ENCODE data around the gene TBC1D8. TPM values are rescaled to one million over a fixed set of nuclear protein-coding genes. Genes with fewer than 3 reads are reported as not detected.
A peak's percentile ranks its signal among the peaks of the same experiment; 100 is the strongest.

Gene TBC1D8
- total and polyA plus RNA-seq, 2 of the 13 experiments (the other 11 are each of a cell fraction or from before 2014, with no cell fraction given), result 45.1 to 95.4 TPM

- in situ Hi-C loops (cut with HindIII; ENCODE audit: extremely low pct_ligation_motif_present, low pct_unique_long_range_greater_than_20kb), result no loop called here
- 0 out of 2 replicates have a peak, but pooled peaks have one; percentile 22 for TF ChIP-seq UBTF (CRISPR knock-in tag; IDR thresholded peaks at IDR 0.05)
- no peak for TF ChIP-seq NFE2L2 (IDR thresholded peaks at IDR 0.05; ENCODE audit: low read length)
- no peak for TF ChIP-seq FLYWCH1 (CRISPR knock-in tag; IDR thresholded peaks at IDR 0.05)
- no peak for TF ChIP-seq PHB2 (IDR thresholded peaks at IDR 0.05; ENCODE audit: partially characterized antibody)
- TF ChIP-seq POLR2G (IDR thresholded peaks at IDR 0.05; ENCODE audit: low read depth, low read length), result 0 out of 2 replicates have a peak, but pooled peaks have one; percentile 30
- no peak for TF ChIP-seq MNT (IDR thresholded peaks at IDR 0.05)
- no peak for TF ChIP-seq MBD4 (IDR thresholded peaks at IDR 0.05; ENCODE audit: borderline replicate concordance, low read length)
- TF ChIP-seq MAX (IDR thresholded peaks at IDR 0.05), result no peak
- TF ChIP-seq ZNF367 (CRISPR knock-in tag; IDR thresholded peaks at IDR 0.05; ENCODE audit: borderline replicate concordance), result no peak
- peak; percentile 48 for TF ChIP-seq AGO2 (optimal IDR thresholded peaks at IDR 0.05; ENCODE audit: low read depth, low read length)
- no peak for TF ChIP-seq ATF3 (CRISPR knock-in tag; IDR thresholded peaks at IDR 0.05)
- no peak for TF ChIP-seq SP4 (CRISPR knock-in tag; IDR thresholded peaks at IDR 0.05)
- H4K20me1 ChIP-seq (ENCODE audit: insufficient read depth, low read length), result no peaks in the 10 kb centered on the region
Measured at GRCh38 chr2:100987974-100988373, 163.2 kb downstream of the TBC1D8 start.

More at GRCh38 chr2:100987974-100988373, 163.2 kb downstream of the TBC1D8 start:
- H3K36me3 ChIP-seq (replicated peaks in 1 of 2; ENCODE audit: control insufficient read depth in 1 of 2, insufficient read depth in 2 of 2, low read length in 2 of 2), result peaks cover 21 to 59% of the 10 kb centered on the region in 2 experiments
- H3K9ac ChIP-seq (ENCODE audit: insufficient read depth, low read depth, low read length), result no peak overlapping the region
- ChIA-PET CTCF (ENCODE audit: low intra/inter-chr PET ratio, low total read pairs) (no interaction called here), POLR2A (no interaction called here)
- BruUV-seq (replicated peaks), result no TSS peak
- no peaks in the 10 kb centered on the region for H3K79me2 ChIP-seq (ENCODE audit: insufficient read depth, low read length)
- intact Hi-C loops (cut with micrococcal nuclease; ENCODE audit: unreplicated experiment), result loop anchor here (10.0 kb wide), 1 partner anchor 93 kb away; no protein-coding TSS in a partner anchor
- H3K27me3 ChIP-seq (ENCODE audit: control insufficient read depth in 1 of 2, insufficient read depth in 2 of 2, low read length in 2 of 2), result no peaks in the 10 kb centered on the region
- no peak overlapping the region for H3K4me2 ChIP-seq (ENCODE audit: low read depth, low read length)
- WGBS (ENCODE audit: low lambda C conversion rate), result 98% methylated on average over 4 of the region's 4 CpGs
- H3K4me3 ChIP-seq (replicated peaks in 1 of 3; ENCODE audit: insufficient read depth in 1 of 3, low read depth in 2 of 3, low read length in 3 of 3), result no peak overlapping the region
- H3K4me1 ChIP-seq (ENCODE audit: insufficient read depth, low read length), result no peaks in the 10 kb centered on the region
- ATAC-seq (no peak), FAIRE-seq (no peak), DNase-seq (ENCODE audit: low spot score) (no peak)
- no peak overlapping the region for H3K27ac ChIP-seq (ENCODE audit: extremely low read length, insufficient read depth, low read length)
- no peak overlapping the region for H2AFZ ChIP-seq (ENCODE audit: low read length)
- H3K9me3 ChIP-seq (ENCODE audit: low read length), result no peaks in the 10 kb centered on the region

All from HepG2 (cell line).